Keratinocyte (primary cell): ENCODE data around the gene BABAM2. TPM values are rescaled to one million over a fixed set of nuclear protein-coding genes. Genes with fewer than 3 reads are reported as not detected.

Experiments
- DNase-seq: peaks from one replicate; pipeline ENCODE4 v3.0.0-alpha.2; 2011; ENCODE audit warnings: low read depth, missing footprints, low spot score
- FAIRE-seq: peaks from 2 replicates; lab custom pipeline; 2011; peaks lifted over from hg19 to GRCh38; lab: Jason Lieb, UNC
- H2AFZ ChIP-seq: 2 replicates; pipeline ENCODE4 v1.6.0; 2012; ENCODE audit warnings: low read length, control low read depth, inconsistent platforms; ENCODE audit not compliant: control insufficient read depth
- H3K27ac ChIP-seq: 2 replicates; pipeline ENCODE4 v1.5.1; 2011; ENCODE audit warnings: low read length; ENCODE audit not compliant: control insufficient read depth, insufficient read depth
- H3K27me3 ChIP-seq: 3 replicates; pipeline ENCODE4 v1.6.0; 2011; ENCODE audit warnings: low read length; ENCODE audit not compliant: control insufficient read depth, insufficient read depth; ENCODE audit errors: extremely low read depth
- H3K36me3 ChIP-seq, 2 experiments: 2 replicates in 1 of 2; 3 replicates in 1 of 2; pipeline ENCODE4 v1.5.1; 2011; ENCODE audit warnings: low read length in 2 of 2, mild to moderate bottlenecking in 1 of 2; ENCODE audit not compliant: control insufficient read depth in 2 of 2, insufficient read depth in 2 of 2; ENCODE audit errors: extremely low read depth in 1 of 2
- H3K4me1 ChIP-seq: 3 replicates; pipeline ENCODE4 v1.5.1; 2011; ENCODE audit warnings: low read length; ENCODE audit not compliant: control insufficient read depth, insufficient read depth; ENCODE audit errors: extremely low read depth
- H3K4me2 ChIP-seq: 3 replicates; pipeline ENCODE4 v1.6.0; 2011; ENCODE audit warnings: low read depth, low read length; ENCODE audit not compliant: control insufficient read depth, insufficient read depth; ENCODE audit errors: extremely low read depth
- H3K4me3 ChIP-seq, 3 experiments: fragments of 200-600 bp in 1 of 3; sonication (generic) in 1 of 3; 2 replicates in 2 of 3; 3 replicates in 1 of 3; pipeline ENCODE4 v1.5.1; 2011 to 2016; ENCODE audit warnings: low read length in 3 of 3, mild to moderate bottlenecking in 3 of 3, control low read depth in 2 of 3, inconsistent platforms in 1 of 3, low read depth in 1 of 3, mixed read lengths in 1 of 3, mixed run types in 1 of 3, moderate library complexity in 1 of 3; ENCODE audit not compliant: control insufficient read depth in 2 of 3, insufficient read depth in 2 of 3; ENCODE audit errors: extremely low read depth in 1 of 3
- H3K79me2 ChIP-seq: 2 replicates; pipeline ENCODE4 v1.6.0; 2012; ENCODE audit warnings: low read length; ENCODE audit not compliant: control insufficient read depth, insufficient read depth
- H3K9ac ChIP-seq: 3 replicates; pipeline ENCODE4 v1.6.0; 2011; ENCODE audit warnings: low read length; ENCODE audit not compliant: control insufficient read depth, insufficient read depth; ENCODE audit errors: extremely low read depth
- H3K9me1 ChIP-seq: 3 replicates; pipeline ENCODE4 v1.6.0; 2011; ENCODE audit warnings: low read length; ENCODE audit not compliant: control insufficient read depth, insufficient read depth; ENCODE audit errors: extremely low read depth
- H3K9me3 ChIP-seq: 2 replicates; pipeline ENCODE4 v1.5.1; 2012; ENCODE audit warnings: low read depth, low read length; ENCODE audit not compliant: control insufficient read depth
- H4K20me1 ChIP-seq: 3 replicates; pipeline ENCODE4 v1.6.0; 2011; ENCODE audit warnings: low read length; ENCODE audit not compliant: control insufficient read depth, insufficient read depth; ENCODE audit errors: extremely low read depth
- EZH2 ChIP-seq: IDR thresholded peaks from one replicate; pipeline ENCODE4 v1.6.1; 2012; ENCODE audit warnings: inconsistent platforms, mild to moderate bottlenecking, low read length, moderate library complexity
- dilution Hi-C: fragments of 300-500 bp; cut with MboI; formaldehyde crosslinking; loops from one replicate; pipeline ENCODE4 v1.7.0; 2020; ENCODE audit warnings: low sequenced_read_pairs; ENCODE audit not compliant: extremely low pct_ligation_motif_present
- polyA plus RNA-seq, 5 experiments: library from polyadenylated mRNA; depleted of rRNA in 3 of 5; stranded (reverse) in 3 of 5; stranded (forward) in 1 of 5; unstranded in 1 of 5; fragments of >200 nt; gene quantifications; 1 replicate in 1 of 5; 2 replicates in 3 of 5; 3 replicates in 1 of 5; pipeline versions ENCODE4 v1.2.1 to v1.2.3, GENCODE V29; 2011 to 2012; ENCODE audit warnings: missing spikeins in 2 of 5, low read depth in 1 of 5, low replicate concordance in 1 of 5
- TF ChIP-seq, protein P1 (sequence below), 3 experiments: IDR thresholded peaks in 1 of 3; conservative IDR thresholded peaks in 1 of 3; optimal IDR thresholded peaks in 1 of 3; 2 replicates in 2 of 3; 3 replicates in 1 of 3; pipeline versions ENCODE3 to v1.5.1; 2011; ENCODE audit warnings: low read length in 3 of 3, mild to moderate bottlenecking in 3 of 3, moderate library complexity in 2 of 3, control low read depth in 1 of 3, inconsistent platforms in 1 of 3; ENCODE audit not compliant: insufficient read depth in 2 of 3; ENCODE audit errors: extremely low read depth in 1 of 3

The BABAM2 gene
- polyA plus RNA-seq, 1 donor (not counting 4 experiments of a cell fraction or from before 2014, with no cell fraction given): 29.8 TPM

GRCh38 chr2:27847333-27847732 is 43.2 kb upstream of the BABAM2 start:
- Histone ChIP-seq H3K27ac (no peak overlapping the region), H3K79me2 (no peaks in the 10 kb centered on the region), H3K27me3 (no peaks in the 10 kb centered on the region), H3K4me1 (peaks cover 15% of the 10 kb centered on the region), H3K4me2 (no peak overlapping the region), H4K20me1 (no peaks in the 10 kb centered on the region), H3K9me1 (no peaks in the 10 kb centered on the region), H3K9ac (no peak overlapping the region), H3K9me3 (no peaks in the 10 kb centered on the region), H2AFZ (no peak overlapping the region), H3K36me3 (no peaks in the 10 kb centered on the region), H3K4me3 (no peak overlapping the region)
- no peak for DNase-seq
- TF ChIP-seq, protein P1, sequence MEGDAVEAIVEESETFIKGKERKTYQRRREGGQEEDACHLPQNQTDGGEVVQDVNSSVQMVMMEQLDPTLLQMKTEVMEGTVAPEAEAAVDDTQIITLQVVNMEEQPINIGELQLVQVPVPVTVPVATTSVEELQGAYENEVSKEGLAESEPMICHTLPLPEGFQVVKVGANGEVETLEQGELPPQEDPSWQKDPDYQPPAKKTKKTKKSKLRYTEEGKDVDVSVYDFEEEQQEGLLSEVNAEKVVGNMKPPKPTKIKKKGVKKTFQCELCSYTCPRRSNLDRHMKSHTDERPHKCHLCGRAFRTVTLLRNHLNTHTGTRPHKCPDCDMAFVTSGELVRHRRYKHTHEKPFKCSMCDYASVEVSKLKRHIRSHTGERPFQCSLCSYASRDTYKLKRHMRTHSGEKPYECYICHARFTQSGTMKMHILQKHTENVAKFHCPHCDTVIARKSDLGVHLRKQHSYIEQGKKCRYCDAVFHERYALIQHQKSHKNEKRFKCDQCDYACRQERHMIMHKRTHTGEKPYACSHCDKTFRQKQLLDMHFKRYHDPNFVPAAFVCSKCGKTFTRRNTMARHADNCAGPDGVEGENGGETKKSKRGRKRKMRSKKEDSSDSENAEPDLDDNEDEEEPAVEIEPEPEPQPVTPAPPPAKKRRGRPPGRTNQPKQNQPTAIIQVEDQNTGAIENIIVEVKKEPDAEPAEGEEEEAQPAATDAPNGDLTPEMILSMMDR (optimal IDR thresholded peaks at IDR 0.05 in 1 of 3, IDR thresholded peaks at IDR 0.05 in 1 of 3, conservative IDR thresholded peaks at IDR 0.05 in 1 of 3; ENCODE audit: extremely low read depth in 1 of 3, insufficient read depth in 2 of 3, low read length in 3 of 3): no peak
- TF ChIP-seq EZH2: no peak
- dilution Hi-C loops: no loop called here
- FAIRE-seq: peak; percentile 23

- no peak overlapping the region for H3K9ac ChIP-seq
- no peak for TF ChIP-seq EZH2
- TF ChIP-seq, protein P1 (optimal IDR thresholded peaks at IDR 0.05 in 1 of 3, IDR thresholded peaks at IDR 0.05 in 1 of 3, conservative IDR thresholded peaks at IDR 0.05 in 1 of 3; ENCODE audit: extremely low read depth in 1 of 3, insufficient read depth in 2 of 3, low read length in 3 of 3): no peak
- H3K79me2 ChIP-seq: no peaks in the 10 kb centered on the region
- no peaks in the 10 kb centered on the region for H3K27me3 ChIP-seq
- dilution Hi-C loops: no loop called here
- H3K9me1 ChIP-seq: no peaks in the 10 kb centered on the region
- H3K4me2 ChIP-seq: no peak overlapping the region
- H3K9me3 ChIP-seq: no peaks in the 10 kb centered on the region
- FAIRE-seq (no peak), DNase-seq (no peak)
- H3K27ac ChIP-seq: no peak overlapping the region
- no peaks in the 10 kb centered on the region for H3K36me3 ChIP-seq
- H4K20me1 ChIP-seq: no peaks in the 10 kb centered on the region
- H2AFZ ChIP-seq: no peak overlapping the region
- peaks cover 5% of the 10 kb centered on the region for H3K4me1 ChIP-seq
- no peak overlapping the region for H3K4me3 ChIP-seq
Measured at GRCh38 chr2:27849558-27850205, 40.8 kb upstream of the BABAM2 start.
